ENCODE data around the gene CEP41. TPM values are rescaled to one million over a fixed set of nuclear protein-coding genes. Genes with fewer than 3 reads are reported as not detected.
A peak's percentile ranks its signal among the peaks of the same experiment; 100 is the strongest.

CEP41 gene
- total RNA-seq, 4 donors from 2014 or later: 1.9 to 14.0 (median 5.6) TPM

DNA sequence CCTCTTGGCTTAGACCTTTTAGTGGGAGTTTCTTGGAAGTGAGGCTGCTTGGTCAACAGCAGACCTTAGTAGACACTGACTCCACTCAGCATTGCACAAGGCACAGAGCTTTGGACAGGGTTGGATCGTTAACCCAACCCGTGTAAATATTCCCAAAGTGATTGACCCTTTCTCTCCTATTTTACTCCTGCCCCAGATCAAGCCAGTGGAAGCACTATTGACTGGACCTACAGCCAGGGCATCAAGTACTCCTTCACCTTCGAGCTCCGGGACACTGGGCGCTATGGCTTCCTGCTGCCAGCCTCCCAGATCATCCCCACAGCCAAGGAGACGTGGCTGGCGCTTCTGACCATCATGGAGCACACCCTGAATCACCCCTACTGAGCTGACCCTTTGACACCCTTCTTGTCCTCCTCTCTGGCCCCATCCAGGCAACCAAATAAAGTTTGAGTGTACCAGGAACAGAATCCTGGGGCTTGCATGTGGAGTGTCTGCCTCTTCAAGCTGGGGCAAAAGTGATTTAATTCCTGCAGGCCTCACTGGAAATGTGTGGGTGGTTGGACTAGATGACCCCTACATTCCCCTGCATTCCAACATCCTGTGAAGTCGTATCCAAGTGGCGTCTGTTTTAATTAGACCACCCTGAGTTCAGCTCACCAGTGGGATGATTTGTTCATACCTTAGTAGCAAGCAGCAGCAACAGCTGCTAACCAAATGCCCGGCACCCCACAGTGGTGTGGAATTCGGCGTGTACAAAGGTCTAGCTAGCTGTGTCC, 53.0 kb downstream of the CEP41 start:
- Histone ChIP-seq H3K36me3 (no peaks in the 10 kb centered on the region), H3K9me3 (no peaks in the 10 kb centered on the region), H3K4me3 (no peak overlapping the region), H3K4me1 (no peaks in the 10 kb centered on the region), H3K27me3 (no peaks in the 10 kb centered on the region), H3K27ac (no peak overlapping the region)
- TF ChIP-seq POLR2A (IDR thresholded peaks at IDR 0.05): no peak
- TF ChIP-seq, protein P1, sequence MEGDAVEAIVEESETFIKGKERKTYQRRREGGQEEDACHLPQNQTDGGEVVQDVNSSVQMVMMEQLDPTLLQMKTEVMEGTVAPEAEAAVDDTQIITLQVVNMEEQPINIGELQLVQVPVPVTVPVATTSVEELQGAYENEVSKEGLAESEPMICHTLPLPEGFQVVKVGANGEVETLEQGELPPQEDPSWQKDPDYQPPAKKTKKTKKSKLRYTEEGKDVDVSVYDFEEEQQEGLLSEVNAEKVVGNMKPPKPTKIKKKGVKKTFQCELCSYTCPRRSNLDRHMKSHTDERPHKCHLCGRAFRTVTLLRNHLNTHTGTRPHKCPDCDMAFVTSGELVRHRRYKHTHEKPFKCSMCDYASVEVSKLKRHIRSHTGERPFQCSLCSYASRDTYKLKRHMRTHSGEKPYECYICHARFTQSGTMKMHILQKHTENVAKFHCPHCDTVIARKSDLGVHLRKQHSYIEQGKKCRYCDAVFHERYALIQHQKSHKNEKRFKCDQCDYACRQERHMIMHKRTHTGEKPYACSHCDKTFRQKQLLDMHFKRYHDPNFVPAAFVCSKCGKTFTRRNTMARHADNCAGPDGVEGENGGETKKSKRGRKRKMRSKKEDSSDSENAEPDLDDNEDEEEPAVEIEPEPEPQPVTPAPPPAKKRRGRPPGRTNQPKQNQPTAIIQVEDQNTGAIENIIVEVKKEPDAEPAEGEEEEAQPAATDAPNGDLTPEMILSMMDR (IDR thresholded peaks at IDR 0.05): no peak
- no peak for DNase-seq

DNA sequence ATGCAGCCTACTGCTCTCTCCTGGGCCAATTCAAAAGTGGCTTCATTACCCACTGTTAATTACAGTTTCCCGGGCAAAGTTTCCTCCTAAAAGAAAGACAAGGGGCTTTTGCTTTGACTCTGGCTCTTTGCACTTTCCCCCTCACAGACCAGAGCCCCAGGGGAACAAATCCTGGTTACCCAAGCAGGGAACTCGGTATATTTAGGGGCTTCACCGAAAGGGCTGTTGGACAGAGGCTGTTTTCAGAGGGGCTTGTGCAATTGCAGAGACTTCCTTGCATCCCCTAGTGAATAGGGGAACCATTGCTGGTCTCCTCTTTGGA, 53.5 kb downstream of the CEP41 start:
- Histone ChIP-seq H3K27ac (no peak overlapping the region), H3K27me3 (no peaks in the 10 kb centered on the region), H3K4me1 (no peaks in the 10 kb centered on the region), H3K9me3 (no peaks in the 10 kb centered on the region), H3K4me3 (no peak overlapping the region), H3K36me3 (no peaks in the 10 kb centered on the region)
- DNase-seq: no peak
- TF ChIP-seq POLR2A (IDR thresholded peaks at IDR 0.05): no peak
- TF ChIP-seq, protein P1 (IDR thresholded peaks at IDR 0.05): no peak

DNA sequence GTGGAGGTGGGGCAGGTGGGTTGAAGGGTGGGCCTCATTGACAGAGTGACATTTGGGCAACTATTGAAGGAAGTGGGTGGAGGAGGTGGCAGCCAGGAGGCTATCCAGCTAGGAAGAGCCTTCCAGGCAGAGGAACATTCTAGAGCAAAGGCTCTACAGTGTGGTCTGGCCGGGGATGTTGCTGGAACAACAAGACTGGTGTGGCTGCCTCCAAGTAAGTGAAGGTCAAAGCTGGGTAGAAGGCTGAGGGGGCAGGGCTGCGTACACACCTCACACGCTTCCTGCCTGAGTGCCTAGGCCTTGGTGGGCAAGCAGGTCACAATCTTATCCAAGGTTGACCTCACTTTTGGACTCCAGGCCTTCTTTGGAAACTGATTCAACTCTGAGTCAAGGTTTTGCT, 53.9 kb downstream of the CEP41 start:
- Histone ChIP-seq H3K9me3 (no peaks in the 10 kb centered on the region), H3K36me3 (no peaks in the 10 kb centered on the region), H3K27ac (no peak overlapping the region), H3K4me3 (no peak overlapping the region), H3K4me1 (no peaks in the 10 kb centered on the region), H3K27me3 (no peaks in the 10 kb centered on the region)
- DNase-seq: peak in 1 of 3 donors; percentile 24
- TF ChIP-seq, protein P1 (IDR thresholded peaks at IDR 0.05): no peak
- TF ChIP-seq POLR2A (IDR thresholded peaks at IDR 0.05): no peak

DNA sequence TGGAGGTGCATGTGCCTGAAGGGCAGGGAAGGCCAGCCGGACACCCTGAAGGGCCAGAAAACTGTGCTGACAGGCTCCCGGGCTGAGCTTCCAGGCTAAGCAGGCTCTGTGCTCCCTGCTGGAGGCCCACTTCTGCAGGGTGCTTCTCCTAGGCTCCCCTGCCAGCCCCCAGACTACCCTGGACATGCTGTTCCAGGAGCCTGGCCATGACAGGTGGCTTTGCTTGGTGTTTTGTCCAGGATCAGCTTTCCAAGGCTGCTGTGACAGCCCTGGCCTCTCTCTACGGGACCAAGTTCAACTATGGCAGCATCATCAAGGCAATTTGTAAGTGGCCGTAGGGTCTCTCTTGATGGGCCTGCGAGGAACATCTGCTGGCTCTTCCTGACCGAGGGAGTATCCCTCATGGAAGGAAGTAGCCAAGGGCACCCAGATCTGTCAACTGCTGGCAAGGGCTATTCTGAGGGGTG, 55.2 kb downstream of the CEP41 start:
- TF ChIP-seq, protein P1 (IDR thresholded peaks at IDR 0.05): no peak
- no peak for TF ChIP-seq POLR2A (IDR thresholded peaks at IDR 0.05)
- peak in 1 of 3 donors; percentile 28 for DNase-seq
- Histone ChIP-seq H3K9me3 (no peaks in the 10 kb centered on the region), H3K4me3 (no peak overlapping the region), H3K27me3 (no peaks in the 10 kb centered on the region), H3K27ac (no peak overlapping the region), H3K4me1 (no peaks in the 10 kb centered on the region), H3K36me3 (no peaks in the 10 kb centered on the region)

DNA sequence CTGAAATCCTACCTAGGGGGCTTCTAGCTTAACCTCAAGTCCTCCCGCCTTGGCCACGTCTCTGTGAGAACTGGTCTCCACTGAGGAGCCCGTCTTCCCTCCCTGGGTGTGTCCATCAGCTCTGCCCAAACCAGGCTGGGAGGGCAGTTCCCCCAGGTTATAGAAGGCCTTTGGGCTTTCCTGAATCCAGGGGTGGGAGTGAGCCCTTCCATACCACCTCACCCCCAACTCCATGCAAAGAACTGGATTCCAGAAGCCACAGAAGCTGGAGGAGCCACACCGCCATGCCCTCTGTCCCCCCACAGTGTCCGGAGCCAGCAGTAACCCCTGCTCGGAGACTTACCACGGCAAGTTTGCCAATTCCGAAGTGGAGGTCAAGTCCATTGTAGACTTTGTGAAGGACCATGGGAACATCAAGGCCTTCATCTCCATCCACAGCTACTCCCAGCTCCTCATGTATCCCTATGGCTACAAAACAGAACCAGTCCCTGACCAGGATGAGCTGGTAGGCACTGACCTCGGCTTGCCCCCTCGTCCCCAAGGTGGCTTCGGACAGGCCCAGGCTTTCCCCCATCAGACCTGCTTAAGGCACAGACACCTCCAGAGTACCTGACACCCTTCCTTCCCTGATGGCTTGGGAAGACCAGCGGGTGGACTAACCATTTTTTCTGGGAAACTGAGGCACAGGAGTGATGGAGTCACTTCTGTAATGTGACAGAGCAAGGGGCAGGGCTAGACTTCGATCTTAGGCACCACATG, 55.8 kb downstream of the CEP41 start:
- H3K27me3 ChIP-seq: no peaks in the 10 kb centered on the region
- DNase-seq: peak in 1 of 3 donors; percentile 14
- no peaks in the 10 kb centered on the region for H3K36me3 ChIP-seq
- H3K27ac ChIP-seq: no peak overlapping the region
- H3K4me3 ChIP-seq: no peak overlapping the region
- no peaks in the 10 kb centered on the region for H3K9me3 ChIP-seq
- H3K4me1 ChIP-seq: no peaks in the 10 kb centered on the region
- TF ChIP-seq, protein P1 (IDR thresholded peaks at IDR 0.05): no peak
- no peak for TF ChIP-seq POLR2A (IDR thresholded peaks at IDR 0.05)

Data from Peyer's patch (tissue), 4 donors.